ENCODE results near the gene MEGF9. TPM values are rescaled to one million over a fixed set of nuclear protein-coding genes. Genes with fewer than 3 reads are reported as not detected.

Gene MEGF9
- total RNA-seq, 1 donor from 2014 or later = 4.7 TPM

DNA sequence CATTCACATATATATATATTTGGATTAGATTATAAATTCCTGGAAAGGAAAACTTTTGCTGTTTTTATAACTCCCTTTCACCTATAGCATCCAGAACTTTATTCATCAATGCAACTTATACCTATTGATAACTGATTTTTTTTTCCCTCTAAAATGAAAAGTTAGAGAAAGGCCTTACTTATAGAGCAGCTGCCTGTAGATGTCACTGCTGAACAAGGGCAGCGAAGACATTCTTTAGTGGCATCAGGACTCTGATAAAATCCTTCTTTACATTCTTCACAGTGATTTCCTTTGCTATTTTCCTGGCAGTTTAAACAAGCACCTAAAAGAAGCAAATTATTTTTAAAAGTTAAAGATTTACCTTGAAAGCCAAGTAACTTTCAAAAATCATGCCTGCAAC lies 102.1 kb downstream of the MEGF9 start:
- DNase-seq (ENCODE audit: low read depth) (peak; percentile 23), FAIRE-seq (no peak)
- Histone ChIP-seq H3K4me3 (ENCODE audit: low read depth, low read length) (no peak overlapping the region), H3K36me3 (ENCODE audit: control insufficient read depth, insufficient read depth, low read length) (peaks cover 2% of the 10 kb centered on the region), H3K27me3 (ENCODE audit: control insufficient read depth, insufficient read depth, low read length) (no peaks in the 10 kb centered on the region)
- TF ChIP-seq, protein P1, sequence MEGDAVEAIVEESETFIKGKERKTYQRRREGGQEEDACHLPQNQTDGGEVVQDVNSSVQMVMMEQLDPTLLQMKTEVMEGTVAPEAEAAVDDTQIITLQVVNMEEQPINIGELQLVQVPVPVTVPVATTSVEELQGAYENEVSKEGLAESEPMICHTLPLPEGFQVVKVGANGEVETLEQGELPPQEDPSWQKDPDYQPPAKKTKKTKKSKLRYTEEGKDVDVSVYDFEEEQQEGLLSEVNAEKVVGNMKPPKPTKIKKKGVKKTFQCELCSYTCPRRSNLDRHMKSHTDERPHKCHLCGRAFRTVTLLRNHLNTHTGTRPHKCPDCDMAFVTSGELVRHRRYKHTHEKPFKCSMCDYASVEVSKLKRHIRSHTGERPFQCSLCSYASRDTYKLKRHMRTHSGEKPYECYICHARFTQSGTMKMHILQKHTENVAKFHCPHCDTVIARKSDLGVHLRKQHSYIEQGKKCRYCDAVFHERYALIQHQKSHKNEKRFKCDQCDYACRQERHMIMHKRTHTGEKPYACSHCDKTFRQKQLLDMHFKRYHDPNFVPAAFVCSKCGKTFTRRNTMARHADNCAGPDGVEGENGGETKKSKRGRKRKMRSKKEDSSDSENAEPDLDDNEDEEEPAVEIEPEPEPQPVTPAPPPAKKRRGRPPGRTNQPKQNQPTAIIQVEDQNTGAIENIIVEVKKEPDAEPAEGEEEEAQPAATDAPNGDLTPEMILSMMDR (IDR thresholded peaks at IDR 0.05; ENCODE audit: insufficient read depth, low read length, severe bottlenecking) = peak; percentile 15

DNA sequence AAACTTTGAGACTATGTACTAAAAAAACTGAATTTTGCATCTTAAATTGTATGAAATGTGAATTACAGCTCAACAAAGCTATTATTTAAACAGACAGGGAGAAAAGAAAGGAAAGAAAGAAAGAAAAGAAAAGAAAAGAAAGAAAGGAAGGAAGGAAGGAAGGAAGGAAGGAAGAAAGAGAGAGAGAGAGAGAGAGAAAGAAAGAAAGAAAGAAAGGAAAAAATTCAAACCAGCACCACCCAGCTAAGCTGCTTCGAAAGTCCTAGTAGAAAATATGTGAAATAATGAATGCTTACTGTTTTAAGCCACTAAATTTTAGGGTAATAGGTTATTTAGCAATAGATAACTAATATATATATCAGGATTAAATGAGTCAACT lies 102.6 kb downstream of the MEGF9 start:
- TF ChIP-seq, protein P1 (IDR thresholded peaks at IDR 0.05; ENCODE audit: insufficient read depth, low read length, severe bottlenecking) = no peak
- DNase-seq (ENCODE audit: low read depth) (no peak), FAIRE-seq (no peak)
- Histone ChIP-seq H3K27me3 (ENCODE audit: control insufficient read depth, insufficient read depth, low read length) (no peaks in the 10 kb centered on the region), H3K4me3 (ENCODE audit: low read depth, low read length) (no peak overlapping the region), H3K36me3 (ENCODE audit: control insufficient read depth, insufficient read depth, low read length) (peaks cover 2% of the 10 kb centered on the region)

DNA sequence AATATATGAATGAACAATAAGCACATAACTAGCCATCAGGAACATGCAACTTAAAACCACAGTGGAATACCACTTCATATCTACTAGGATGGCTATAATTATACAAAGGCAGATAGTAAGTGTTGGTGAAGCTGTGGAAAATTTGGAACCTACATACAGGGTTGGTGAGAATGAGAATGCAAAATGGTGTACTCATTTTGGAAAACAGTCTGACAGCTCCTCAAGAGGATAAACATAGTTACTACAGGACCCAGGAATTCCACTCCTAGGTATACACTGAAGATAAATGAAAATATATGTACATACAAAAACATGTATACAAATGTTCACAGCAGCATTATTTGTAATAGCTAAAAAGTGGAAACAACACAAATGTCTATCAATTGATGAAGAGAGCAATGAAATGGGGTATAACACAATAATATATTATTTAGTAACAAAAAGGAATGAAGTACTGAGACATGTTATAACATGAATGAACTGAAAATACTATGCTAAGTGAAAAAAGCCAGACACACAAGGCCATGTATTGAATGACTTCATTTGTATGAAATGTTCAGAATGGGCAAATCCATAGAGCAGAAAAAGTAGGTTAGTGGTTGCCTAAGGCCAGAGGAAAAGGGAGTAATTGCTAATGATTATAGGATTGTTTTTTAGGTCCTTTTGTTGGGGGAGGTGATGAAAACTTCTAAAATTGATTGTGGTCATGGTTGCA lies 103.1 kb downstream of the MEGF9 start:
- FAIRE-seq (no peak), DNase-seq (ENCODE audit: low read depth) (peak; percentile 91)
- peaks cover 2% of the 10 kb centered on the region for H3K36me3 ChIP-seq (ENCODE audit: control insufficient read depth, insufficient read depth, low read length)
- TF ChIP-seq, protein P1 (IDR thresholded peaks at IDR 0.05; ENCODE audit: insufficient read depth, low read length, severe bottlenecking) = no peak
- no peaks in the 10 kb centered on the region for H3K27me3 ChIP-seq (ENCODE audit: control insufficient read depth, insufficient read depth, low read length)
- H3K4me3 ChIP-seq (ENCODE audit: low read depth, low read length) = no peak overlapping the region

DNA sequence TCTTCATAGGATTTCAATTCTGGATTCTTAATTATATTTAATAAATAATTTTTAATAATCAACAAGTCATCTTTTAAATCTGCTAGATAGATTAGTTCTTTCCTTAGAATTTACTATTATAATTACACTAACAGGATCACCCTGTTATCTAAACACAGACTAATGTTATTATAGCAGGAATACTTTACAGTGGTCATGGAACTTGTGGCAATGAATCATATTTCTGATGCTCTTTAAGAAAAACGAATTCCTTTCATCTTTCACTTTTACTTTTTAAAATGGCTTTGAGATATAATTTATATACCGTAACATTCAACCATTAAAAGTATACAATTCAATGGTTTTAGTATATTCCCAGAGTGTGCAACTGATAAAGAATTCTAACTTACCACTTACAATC lies 104.6 kb downstream of the MEGF9 start:
- FAIRE-seq = no peak
- TF ChIP-seq, protein P1 (IDR thresholded peaks at IDR 0.05; ENCODE audit: insufficient read depth, low read length, severe bottlenecking) = no peak
- peaks cover 2% of the 10 kb centered on the region for H3K36me3 ChIP-seq (ENCODE audit: control insufficient read depth, insufficient read depth, low read length)

DNA sequence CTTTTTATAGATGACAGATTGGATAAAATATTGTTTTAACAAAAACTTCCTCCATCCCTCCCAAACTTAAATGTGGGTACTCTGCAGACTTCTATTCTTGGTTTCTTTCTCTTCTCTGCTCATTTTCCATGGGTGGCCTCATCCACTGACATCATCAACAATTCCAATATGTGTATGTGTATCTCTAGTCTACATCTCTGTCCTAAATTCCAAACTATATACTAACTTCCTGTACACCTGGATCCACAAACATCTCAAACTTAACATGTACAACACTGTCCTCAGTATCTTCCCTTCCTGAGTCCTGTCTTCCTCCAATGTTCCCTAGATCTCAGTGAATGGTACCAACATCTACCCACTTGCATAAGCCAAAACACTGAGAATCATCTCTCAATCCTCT lies 105.8 kb downstream of the MEGF9 start:
- TF ChIP-seq, protein P1 (IDR thresholded peaks at IDR 0.05; ENCODE audit: insufficient read depth, low read length, severe bottlenecking) = no peak
- peaks cover 2% of the 10 kb centered on the region for H3K36me3 ChIP-seq (ENCODE audit: control insufficient read depth, insufficient read depth, low read length)
- FAIRE-seq = no peak
- peak; percentile 85 for DNase-seq (ENCODE audit: low read depth)
- no peaks in the 10 kb centered on the region for H3K27me3 ChIP-seq (ENCODE audit: control insufficient read depth, insufficient read depth, low read length)
- H3K4me3 ChIP-seq (ENCODE audit: low read depth, low read length) = no peak overlapping the region

More for the DNA sequence above, 104.6 kb downstream of the MEGF9 start:
- Histone ChIP-seq H3K4me3 (ENCODE audit: low read depth, low read length) (no peak overlapping the region), H3K27me3 (ENCODE audit: control insufficient read depth, insufficient read depth, low read length) (no peaks in the 10 kb centered on the region)
- no peak for DNase-seq (ENCODE audit: low read depth)

DNA sequence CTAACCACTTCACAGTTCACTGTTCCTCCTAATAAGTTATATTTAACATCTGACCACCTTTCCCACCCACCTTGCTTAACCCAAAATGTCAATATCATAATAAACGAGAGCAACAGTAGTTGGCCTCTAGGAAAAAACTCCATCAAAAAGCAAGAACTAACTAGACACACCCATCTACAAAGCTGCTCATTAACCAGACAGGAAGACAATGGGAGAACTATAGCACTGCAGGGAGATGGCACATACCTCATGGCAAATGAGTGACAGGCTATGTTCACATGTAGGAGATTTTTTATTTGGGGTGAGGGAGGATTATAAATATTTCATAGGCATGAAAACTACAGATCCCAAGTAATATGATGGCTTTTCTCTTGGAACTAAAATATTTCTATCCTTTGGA lies 110.7 kb downstream of the MEGF9 start:
- Histone ChIP-seq H3K27me3 (ENCODE audit: control insufficient read depth, insufficient read depth, low read length) (no peaks in the 10 kb centered on the region), H3K4me3 (ENCODE audit: low read depth, low read length) (no peak overlapping the region), H3K36me3 (ENCODE audit: control insufficient read depth, insufficient read depth, low read length) (peaks cover 2% of the 10 kb centered on the region)
- TF ChIP-seq, protein P1 (IDR thresholded peaks at IDR 0.05; ENCODE audit: insufficient read depth, low read length, severe bottlenecking) = no peak
- no peak for DNase-seq (ENCODE audit: low read depth)
- no peak for FAIRE-seq

All from bronchial epithelial cell (primary cell).